Neutrophil (primary cell): ENCODE results near the gene NLRC5.

ENCODE experiments used
- H3K27ac ChIP-seq: fragments of 200-600 bp; sonication (generic); 2 replicates; pipeline ENCODE4 v1.5.1; 2016; ENCODE audit warnings: mild to moderate bottlenecking, moderate library complexity
- H3K27me3 ChIP-seq: fragments of 200-600 bp; sonication (generic); 2 replicates; pipeline ENCODE4 v1.6.0; 2016; ENCODE audit warnings: mild to moderate bottlenecking
- H3K36me3 ChIP-seq: fragments of 200-600 bp; sonication (generic); 2 replicates; pipeline ENCODE4 v1.5.1; 2017
- H3K4me1 ChIP-seq, 2 experiments: fragments of 200-600 bp in 1 of 2; sonication (generic) in 1 of 2; 1 replicate in 1 of 2; 2 replicates in 1 of 2; pipeline versions ENCODE4 v1.5.1 to v1.6.1; 2013 to 2016; ENCODE audit warnings: low read depth in 1 of 2, low read length in 1 of 2, mild to moderate bottlenecking in 1 of 2, moderate library complexity in 1 of 2; ENCODE audit not compliant: control insufficient read depth in 1 of 2, insufficient read depth in 1 of 2
- H3K4me3 ChIP-seq, 2 experiments: fragments of 200-600 bp in 1 of 2; sonication (generic) in 1 of 2; 1 replicate in 1 of 2; 2 replicates in 1 of 2; pipeline ENCODE4 v1.5.1; 2013 to 2016; ENCODE audit warnings: low read depth in 1 of 2, low read length in 1 of 2, mild to moderate bottlenecking in 1 of 2, moderate library complexity in 1 of 2
- H3K9me3 ChIP-seq: fragments of 200-600 bp; sonication (generic); 2 replicates; pipeline ENCODE4 v1.5.1; 2016
- TF ChIP-seq, protein P1 (sequence below): fragments of 200-600 bp; sonication (generic); IDR thresholded peaks from 2 replicates; pipeline ENCODE4 v1.5.1; 2016; ENCODE audit warnings: antibody characterized with exemption

Gene NLRC5

DNA sequence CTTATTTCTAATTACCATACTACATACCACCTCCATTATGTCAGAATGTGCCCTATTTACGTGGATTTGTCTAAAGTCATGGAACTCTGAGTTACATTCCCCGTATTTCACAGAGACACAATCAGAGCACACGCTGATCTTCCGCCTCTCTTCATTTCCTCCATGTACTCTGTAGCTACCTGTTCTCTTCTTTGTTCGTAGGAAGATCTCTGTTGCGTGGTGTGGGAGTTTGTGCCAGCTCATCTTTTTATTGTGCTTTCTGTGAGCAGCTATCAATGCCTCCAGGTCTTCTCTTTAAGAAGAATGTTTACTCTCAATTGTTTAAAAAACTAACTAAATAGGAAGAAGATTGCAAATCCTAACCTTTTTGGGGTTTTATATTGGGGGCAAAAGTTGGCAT lies 26.9 kb downstream of the NLRC5 start:
- Histone ChIP-seq H3K36me3 (peaks cover 48% of the 10 kb centered on the region), H3K27ac (no peak overlapping the region), H3K4me3 (no peak overlapping the region), H3K9me3 (no peaks in the 10 kb centered on the region), H3K27me3 (no peaks in the 10 kb centered on the region), H3K4me1 (peaks cover 13 to 17% of the 10 kb centered on the region in 2 experiments)
- TF ChIP-seq, protein P1, sequence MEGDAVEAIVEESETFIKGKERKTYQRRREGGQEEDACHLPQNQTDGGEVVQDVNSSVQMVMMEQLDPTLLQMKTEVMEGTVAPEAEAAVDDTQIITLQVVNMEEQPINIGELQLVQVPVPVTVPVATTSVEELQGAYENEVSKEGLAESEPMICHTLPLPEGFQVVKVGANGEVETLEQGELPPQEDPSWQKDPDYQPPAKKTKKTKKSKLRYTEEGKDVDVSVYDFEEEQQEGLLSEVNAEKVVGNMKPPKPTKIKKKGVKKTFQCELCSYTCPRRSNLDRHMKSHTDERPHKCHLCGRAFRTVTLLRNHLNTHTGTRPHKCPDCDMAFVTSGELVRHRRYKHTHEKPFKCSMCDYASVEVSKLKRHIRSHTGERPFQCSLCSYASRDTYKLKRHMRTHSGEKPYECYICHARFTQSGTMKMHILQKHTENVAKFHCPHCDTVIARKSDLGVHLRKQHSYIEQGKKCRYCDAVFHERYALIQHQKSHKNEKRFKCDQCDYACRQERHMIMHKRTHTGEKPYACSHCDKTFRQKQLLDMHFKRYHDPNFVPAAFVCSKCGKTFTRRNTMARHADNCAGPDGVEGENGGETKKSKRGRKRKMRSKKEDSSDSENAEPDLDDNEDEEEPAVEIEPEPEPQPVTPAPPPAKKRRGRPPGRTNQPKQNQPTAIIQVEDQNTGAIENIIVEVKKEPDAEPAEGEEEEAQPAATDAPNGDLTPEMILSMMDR, result no peak

DNA sequence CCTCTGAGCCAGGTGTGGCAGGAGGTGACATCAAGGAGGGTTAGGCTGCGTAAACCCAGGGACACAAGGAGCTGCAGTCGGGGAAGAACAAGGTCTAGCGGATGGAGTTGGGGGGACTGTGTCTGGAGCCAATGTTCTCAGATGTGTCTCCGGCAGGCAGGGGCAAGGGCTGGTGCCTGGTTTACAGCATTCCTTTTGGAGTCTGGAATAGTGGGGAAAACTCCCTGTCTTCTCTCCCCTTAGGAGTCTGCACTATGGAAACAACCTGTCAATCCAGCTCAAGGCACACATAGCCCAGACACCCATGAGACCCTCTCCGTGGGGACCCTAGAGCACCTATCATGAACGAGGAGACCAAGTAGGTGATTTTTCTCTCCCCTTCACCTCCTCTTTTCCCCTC lies 27.5 kb downstream of the NLRC5 start:
- H3K4me1 ChIP-seq, result peaks cover 13 to 17% of the 10 kb centered on the region in 2 experiments
- TF ChIP-seq, protein P1, result no peak
- H3K36me3 ChIP-seq, result peaks cover 54% of the 10 kb centered on the region
- no peak overlapping the region for H3K27ac ChIP-seq
- H3K9me3 ChIP-seq, result no peaks in the 10 kb centered on the region
- H3K27me3 ChIP-seq, result no peaks in the 10 kb centered on the region
- no peak overlapping the region for H3K4me3 ChIP-seq

DNA sequence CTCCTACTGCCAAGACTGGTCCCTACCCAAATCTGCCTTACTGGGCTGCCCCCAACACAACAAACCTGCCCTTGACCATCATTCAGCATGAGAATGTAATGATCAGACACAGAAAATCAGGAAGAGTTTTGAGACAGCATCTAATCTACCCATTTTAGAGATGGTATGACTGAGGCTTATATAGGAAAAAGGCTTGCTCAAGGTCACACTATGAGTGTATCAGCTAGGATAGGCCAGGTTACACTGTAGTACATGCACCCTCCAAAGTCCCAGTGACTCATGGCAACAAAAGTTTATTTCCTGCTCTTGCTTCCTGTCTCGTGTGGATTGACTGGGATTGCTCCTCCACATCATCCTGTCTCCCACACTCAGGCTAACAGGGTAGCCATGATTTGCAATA lies 27.9 kb downstream of the NLRC5 start:
- H3K27ac ChIP-seq, result no peak overlapping the region
- no peaks in the 10 kb centered on the region for H3K27me3 ChIP-seq
- H3K4me1 ChIP-seq, result peaks cover 13 to 18% of the 10 kb centered on the region in 2 experiments
- no peak overlapping the region for H3K4me3 ChIP-seq
- peaks cover 58% of the 10 kb centered on the region for H3K36me3 ChIP-seq
- TF ChIP-seq, protein P1, result no peak
- H3K9me3 ChIP-seq, result no peaks in the 10 kb centered on the region

DNA sequence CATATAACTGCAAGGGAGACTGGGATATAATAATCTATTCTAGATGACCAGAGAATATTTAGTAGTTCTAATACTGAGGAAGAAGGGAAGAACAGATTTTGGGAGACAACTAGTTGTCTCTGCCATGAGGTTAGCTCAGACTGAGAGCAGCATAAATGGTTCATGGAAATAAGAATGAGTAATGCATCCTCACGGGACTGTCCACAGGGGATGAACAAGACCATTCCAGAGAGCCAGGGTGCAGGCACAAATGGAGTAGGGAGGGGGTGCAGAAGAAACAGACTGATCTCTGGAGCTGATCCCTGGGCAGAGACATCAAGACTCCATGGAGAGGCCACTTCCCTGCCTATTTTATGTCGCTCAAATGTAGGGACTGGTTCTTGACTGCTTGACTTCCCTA lies 30.4 kb downstream of the NLRC5 start:
- Histone ChIP-seq H3K27me3 (no peaks in the 10 kb centered on the region), H3K9me3 (no peaks in the 10 kb centered on the region), H3K36me3 (peaks cover 72% of the 10 kb centered on the region), H3K4me1 (peaks cover 22 to 28% of the 10 kb centered on the region in 2 experiments), H3K27ac (no peak overlapping the region), H3K4me3 (no peak overlapping the region)
- TF ChIP-seq, protein P1, result no peak

DNA sequence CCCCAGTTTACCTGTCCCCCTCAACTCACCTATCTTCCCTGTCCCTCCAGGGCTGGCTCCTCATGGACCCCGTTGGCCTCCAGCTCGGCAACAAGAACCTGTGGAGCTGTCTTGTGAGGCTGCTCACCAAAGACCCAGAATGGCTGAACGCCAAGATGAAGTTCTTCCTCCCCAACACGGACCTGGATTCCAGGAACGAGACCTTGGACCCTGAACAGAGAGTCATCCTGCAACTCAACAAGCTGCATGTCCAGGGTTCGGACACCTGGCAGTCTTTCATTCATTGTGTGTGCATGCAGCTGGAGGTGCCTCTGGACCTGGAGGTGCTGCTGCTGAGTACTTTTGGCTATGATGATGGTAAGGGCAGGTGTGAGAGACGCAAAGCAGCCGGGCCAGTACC lies 31.3 kb downstream of the NLRC5 start:
- Histone ChIP-seq H3K27ac (no peak overlapping the region), H3K4me1 (peaks cover 30 to 35% of the 10 kb centered on the region in 2 experiments), H3K27me3 (no peaks in the 10 kb centered on the region), H3K9me3 (no peaks in the 10 kb centered on the region), H3K4me3 (no peak overlapping the region), H3K36me3 (peaks cover 72% of the 10 kb centered on the region)
- TF ChIP-seq, protein P1, result no peak

DNA sequence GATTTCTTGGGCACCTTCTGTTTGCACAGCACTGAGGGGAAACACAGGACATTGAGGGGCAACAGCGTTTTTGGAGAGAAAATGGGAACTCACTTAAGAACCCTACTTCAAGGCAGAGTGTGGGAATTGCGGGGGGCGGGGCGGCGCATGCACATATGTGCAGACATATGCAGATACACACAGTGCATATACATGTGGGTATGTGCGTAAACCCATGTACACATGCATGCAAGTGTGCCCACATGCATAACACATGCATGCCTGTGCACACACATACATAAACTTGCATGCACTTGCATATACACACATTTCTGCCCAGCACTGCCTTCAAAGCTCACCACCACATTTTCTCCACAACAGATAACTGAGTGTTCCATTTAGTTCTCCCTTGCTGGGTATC lies 32.4 kb downstream of the NLRC5 start:
- TF ChIP-seq, protein P1, result no peak
- Histone ChIP-seq H3K36me3 (peaks cover 80% of the 10 kb centered on the region), H3K9me3 (no peaks in the 10 kb centered on the region), H3K27me3 (no peaks in the 10 kb centered on the region), H3K4me3 (no peak overlapping the region), H3K4me1 (peaks cover 41 to 46% of the 10 kb centered on the region in 2 experiments), H3K27ac (no peak overlapping the region)
